ENCODE measurements around the gene MRPS14.
"Not testable (repeated sequence)": the region's sequence is repeated elsewhere in the genome, so short reads cannot be mapped to it uniquely, and the experiment has no call there.

DNA sequence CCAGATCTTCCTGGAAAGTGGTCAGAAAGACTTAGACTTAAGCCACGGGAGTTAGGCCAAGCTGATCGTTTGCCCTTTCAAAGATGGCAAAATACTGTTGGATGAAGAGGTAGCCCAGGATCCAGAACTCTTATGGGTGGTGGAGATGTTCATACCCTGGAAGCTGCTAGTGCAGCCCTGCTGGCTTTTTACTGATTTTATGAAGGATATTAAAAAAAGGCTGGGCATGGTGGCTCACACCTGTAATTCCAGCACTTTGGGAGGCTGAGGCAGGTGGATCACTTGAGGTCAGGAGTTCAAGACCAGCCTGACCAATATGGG is 657 bp upstream of the MRPS14 start:
- not testable (repeated sequence) for TF ChIP-seq POLR2A (IDR thresholded peaks at IDR 0.05)
- TF ChIP-seq, protein P1, sequence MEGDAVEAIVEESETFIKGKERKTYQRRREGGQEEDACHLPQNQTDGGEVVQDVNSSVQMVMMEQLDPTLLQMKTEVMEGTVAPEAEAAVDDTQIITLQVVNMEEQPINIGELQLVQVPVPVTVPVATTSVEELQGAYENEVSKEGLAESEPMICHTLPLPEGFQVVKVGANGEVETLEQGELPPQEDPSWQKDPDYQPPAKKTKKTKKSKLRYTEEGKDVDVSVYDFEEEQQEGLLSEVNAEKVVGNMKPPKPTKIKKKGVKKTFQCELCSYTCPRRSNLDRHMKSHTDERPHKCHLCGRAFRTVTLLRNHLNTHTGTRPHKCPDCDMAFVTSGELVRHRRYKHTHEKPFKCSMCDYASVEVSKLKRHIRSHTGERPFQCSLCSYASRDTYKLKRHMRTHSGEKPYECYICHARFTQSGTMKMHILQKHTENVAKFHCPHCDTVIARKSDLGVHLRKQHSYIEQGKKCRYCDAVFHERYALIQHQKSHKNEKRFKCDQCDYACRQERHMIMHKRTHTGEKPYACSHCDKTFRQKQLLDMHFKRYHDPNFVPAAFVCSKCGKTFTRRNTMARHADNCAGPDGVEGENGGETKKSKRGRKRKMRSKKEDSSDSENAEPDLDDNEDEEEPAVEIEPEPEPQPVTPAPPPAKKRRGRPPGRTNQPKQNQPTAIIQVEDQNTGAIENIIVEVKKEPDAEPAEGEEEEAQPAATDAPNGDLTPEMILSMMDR (IDR thresholded peaks at IDR 0.05 in 4 of 5, conservative IDR thresholded peaks at IDR 0.05 in 1 of 5) = not testable (repeated sequence)

Measured in gastrocnemius medialis (tissue), 4 donors.